Measurements from ENCODE around the gene PRMT2. TPM values are rescaled to one million over a fixed set of nuclear protein-coding genes. Genes with fewer than 3 reads are reported as not detected.
"Not testable (repeated sequence)": the region's sequence is repeated elsewhere in the genome, so short reads cannot be mapped to it uniquely, and the experiment has no call there.

PRMT2 gene
- total and polyA plus RNA-seq, 8 donors = 91.7 to 153 (median 141) TPM

DNA sequence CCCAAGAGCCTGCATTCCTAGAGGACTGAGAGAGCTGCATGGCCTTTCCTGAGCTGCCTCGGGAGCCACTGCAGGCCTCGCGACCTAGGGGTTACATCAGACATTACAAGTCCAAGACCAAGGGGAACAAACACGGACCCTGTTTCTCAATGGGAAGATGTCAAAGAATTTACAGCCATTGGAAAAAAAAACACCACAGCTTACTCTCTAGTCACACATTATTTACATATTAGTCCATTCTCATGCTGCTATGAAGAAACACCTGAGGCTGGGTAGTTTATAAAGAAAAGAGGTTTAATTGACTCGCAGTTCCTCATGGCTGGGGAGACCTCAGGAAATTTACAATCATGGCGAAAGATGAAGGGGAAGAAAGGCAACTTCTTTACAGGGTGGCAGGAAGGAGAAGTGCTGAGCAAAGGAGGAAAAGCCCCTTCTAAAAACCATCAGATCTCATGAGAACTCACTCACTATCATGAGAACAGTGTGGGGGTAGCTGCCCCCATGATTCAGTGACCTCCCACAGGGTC is 8.4 kb upstream of the PRMT2 start:
- peaks cover 0 to 20% of the 10 kb centered on the region in 2 donors for H3K9me3 ChIP-seq
- peaks cover 0 to 19% of the 10 kb centered on the region in 2 donors for H3K4me1 ChIP-seq
- DNase-seq (no peak), ATAC-seq (no peak)
- no peak overlapping the region for H3K4me3 ChIP-seq
- H3K36me3 ChIP-seq = no peaks in the 10 kb centered on the region
- H3K27me3 ChIP-seq = no peaks in the 10 kb centered on the region
- intact Hi-C loops (cut with DNase I) = no loop called here
- peak overlapping the region in 1 of 2 donors; percentile 73 for H3K27ac ChIP-seq
- no peak for TF ChIP-seq CTCF (IDR thresholded peaks at IDR 0.05)

DNA sequence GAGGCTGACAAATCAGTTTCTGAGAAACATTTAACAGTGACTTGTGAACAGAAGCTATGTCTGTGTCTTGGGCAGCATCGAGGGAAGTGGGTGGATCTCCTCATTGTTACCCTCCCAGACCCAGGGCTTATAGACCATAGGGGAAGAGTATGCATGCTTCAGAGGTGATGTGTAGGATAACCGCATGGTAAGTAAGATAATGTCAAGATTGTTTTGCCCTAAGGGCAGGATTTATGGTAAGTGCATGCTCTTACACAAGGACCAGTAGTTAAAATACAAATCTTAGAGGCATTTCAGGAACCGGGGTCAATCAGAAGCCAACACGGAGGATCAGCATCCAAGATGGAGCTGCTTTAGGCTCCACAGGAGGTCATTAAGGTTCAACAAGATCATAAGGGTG is 7.7 kb upstream of the PRMT2 start:
- peak overlapping the region in 1 of 2 donors; percentile 73 for H3K27ac ChIP-seq
- intact Hi-C loops (cut with DNase I) = no loop called here
- no peak for TF ChIP-seq CTCF (IDR thresholded peaks at IDR 0.05)
- H3K27me3 ChIP-seq = no peaks in the 10 kb centered on the region
- H3K36me3 ChIP-seq = no peaks in the 10 kb centered on the region
- no peak for DNase-seq
- peaks cover 0 to 12% of the 10 kb centered on the region in 2 donors for H3K4me1 ChIP-seq
- H3K4me3 ChIP-seq = no peak overlapping the region
- ATAC-seq = no peak
- H3K9me3 ChIP-seq = peaks cover 0 to 20% of the 10 kb centered on the region in 2 donors

DNA sequence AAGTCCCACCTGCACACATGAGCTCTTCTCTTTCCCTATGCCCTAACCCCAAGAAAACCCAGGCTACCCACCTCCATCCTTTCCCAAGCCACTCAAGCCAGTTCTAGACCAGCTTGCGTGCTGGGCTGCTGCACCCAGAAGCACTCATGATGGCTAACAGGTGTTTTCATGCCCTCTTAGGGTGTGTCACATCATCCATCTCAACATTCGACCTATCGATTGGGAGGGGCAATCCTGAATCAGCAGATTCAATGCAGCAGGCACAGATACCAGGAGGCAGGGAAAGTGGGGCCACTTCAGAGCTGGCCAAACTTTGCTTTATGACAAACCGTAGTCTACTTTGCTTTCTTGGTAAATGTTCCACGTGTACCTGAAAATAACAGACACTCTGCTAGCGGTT is 6.6 kb upstream of the PRMT2 start:
- H3K9me3 ChIP-seq = peaks cover 0 to 20% of the 10 kb centered on the region in 2 donors
- H3K27ac ChIP-seq = no peak overlapping the region
- peaks cover 0 to 6% of the 10 kb centered on the region in 2 donors for H3K4me1 ChIP-seq
- intact Hi-C loops (cut with DNase I) = no loop called here
- H3K4me3 ChIP-seq = no peak overlapping the region
- H3K36me3 ChIP-seq = no peaks in the 10 kb centered on the region
- no peak for TF ChIP-seq CTCF (IDR thresholded peaks at IDR 0.05)
- ATAC-seq = no peak
- no peak for DNase-seq
- H3K27me3 ChIP-seq = no peaks in the 10 kb centered on the region

DNA sequence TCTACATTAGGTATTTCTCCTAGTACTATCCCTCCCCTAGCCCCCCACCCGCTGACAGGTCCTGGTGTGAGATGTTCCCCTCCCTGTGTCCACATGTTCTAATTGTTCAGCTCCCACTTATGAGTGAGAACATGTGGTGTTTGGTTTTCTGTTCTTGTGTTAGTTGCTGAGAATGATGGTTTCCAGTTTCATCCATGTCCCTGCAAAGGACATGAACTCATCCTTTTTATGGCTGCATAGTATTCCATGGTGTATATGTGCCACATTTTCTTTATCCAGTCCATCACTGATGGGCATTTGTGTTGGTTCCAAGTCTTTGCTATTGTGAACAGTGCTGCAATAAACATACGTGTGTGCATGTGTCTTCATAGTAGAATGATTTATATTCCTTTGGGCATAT is 4.6 kb upstream of the PRMT2 start:
- H3K36me3 ChIP-seq; H3K4me1 ChIP-seq; intact Hi-C loops (cut with DNase I); H3K27ac ChIP-seq; DNase-seq; H3K9me3 ChIP-seq; H3K27me3 ChIP-seq; H3K4me3 ChIP-seq; ATAC-seq: not testable (repeated sequence)

- ATAC-seq = no peak
- H3K9me3 ChIP-seq = no peaks in the 10 kb centered on the region
- intact Hi-C loops (cut with DNase I) = no loop called here
- no peaks in the 10 kb centered on the region for H3K27me3 ChIP-seq
- H3K36me3 ChIP-seq = no peaks in the 10 kb centered on the region
- DNase-seq = no peak
- H3K27ac ChIP-seq = no peak overlapping the region
- H3K4me3 ChIP-seq = no peak overlapping the region
- peaks cover 20 to 27% of the 10 kb centered on the region in 2 donors for H3K4me1 ChIP-seq
- no peak for TF ChIP-seq CTCF (IDR thresholded peaks at IDR 0.05)
These were observed 1.9 kb upstream of the PRMT2 start for GRCh38 chr21:46633566-46633965.

DNA sequence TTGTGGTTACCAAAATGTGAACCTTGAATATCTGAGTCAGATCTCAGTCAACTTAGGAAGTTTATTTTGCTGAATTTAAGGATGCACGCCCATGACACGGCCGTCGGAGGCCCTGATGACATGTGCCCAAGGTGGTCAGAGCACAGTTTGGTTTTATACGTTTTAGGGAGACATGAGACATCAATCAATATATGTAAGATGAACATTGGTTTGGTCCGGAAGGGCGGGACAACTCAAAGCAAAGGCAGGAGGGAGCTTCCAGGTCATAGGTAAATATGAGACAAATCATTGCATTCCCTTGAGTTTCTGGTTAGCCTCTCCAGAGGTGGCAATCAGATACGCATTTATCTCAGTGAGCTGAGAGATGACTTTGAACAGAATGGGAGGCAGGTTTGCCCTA is 1.0 kb upstream of the PRMT2 start:
- Histone ChIP-seq H3K9me3 (no peaks in the 10 kb centered on the region), H3K27me3 (no peaks in the 10 kb centered on the region), H3K4me1 (peaks cover 27 to 35% of the 10 kb centered on the region in 2 donors), H3K36me3 (no peaks in the 10 kb centered on the region), H3K4me3 (peak overlapping the region; percentile 86 to 91), H3K27ac (peak overlapping the region; percentile 98 to 99)
- ATAC-seq (no peak), DNase-seq (no peak)
- intact Hi-C loops (cut with DNase I) = no loop called here
- no peak for TF ChIP-seq CTCF (IDR thresholded peaks at IDR 0.05)

Measured in left lung (tissue), 10 donors.